HG03095 (cell line): Measurements from ENCODE around the gene PLLP.
"Not testable (repeated sequence)": the region's sequence is repeated elsewhere in the genome, so short reads cannot be mapped to it uniquely, and the experiment has no call there.

ENCODE experiments used
- ATAC-seq: cut with Tn5 transposase; IDR thresholded peaks from one replicate; pipeline ENCODE4 v1.9.1; 2021; ENCODE audit warnings: moderate library complexity; ENCODE audit not compliant: unreplicated experiment

Gene PLLP

DNA sequence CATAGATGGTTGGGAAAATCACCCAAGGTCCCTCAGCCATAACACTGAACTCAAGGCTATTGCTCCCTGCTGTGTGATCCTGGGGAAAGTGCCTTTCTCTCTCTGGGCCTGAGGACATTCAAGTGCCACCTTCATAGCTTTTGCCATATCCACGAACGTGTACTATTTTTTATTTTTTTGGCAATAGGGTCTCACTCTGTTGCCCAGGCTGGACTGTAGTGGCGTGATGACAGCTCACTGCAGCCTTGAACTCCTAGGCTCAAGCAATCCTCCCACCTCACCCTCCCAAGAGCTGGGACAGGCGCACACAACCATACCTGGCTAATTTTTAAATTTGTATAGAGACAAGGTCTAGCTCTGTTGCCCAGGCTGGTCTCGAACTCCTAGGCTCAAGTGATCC is 10.6 kb downstream of the PLLP start:
- no peak for ATAC-seq

GRCh38 chr16:57273359-57273758 is 11.1 kb downstream of the PLLP start:
- no peak for ATAC-seq

DNA sequence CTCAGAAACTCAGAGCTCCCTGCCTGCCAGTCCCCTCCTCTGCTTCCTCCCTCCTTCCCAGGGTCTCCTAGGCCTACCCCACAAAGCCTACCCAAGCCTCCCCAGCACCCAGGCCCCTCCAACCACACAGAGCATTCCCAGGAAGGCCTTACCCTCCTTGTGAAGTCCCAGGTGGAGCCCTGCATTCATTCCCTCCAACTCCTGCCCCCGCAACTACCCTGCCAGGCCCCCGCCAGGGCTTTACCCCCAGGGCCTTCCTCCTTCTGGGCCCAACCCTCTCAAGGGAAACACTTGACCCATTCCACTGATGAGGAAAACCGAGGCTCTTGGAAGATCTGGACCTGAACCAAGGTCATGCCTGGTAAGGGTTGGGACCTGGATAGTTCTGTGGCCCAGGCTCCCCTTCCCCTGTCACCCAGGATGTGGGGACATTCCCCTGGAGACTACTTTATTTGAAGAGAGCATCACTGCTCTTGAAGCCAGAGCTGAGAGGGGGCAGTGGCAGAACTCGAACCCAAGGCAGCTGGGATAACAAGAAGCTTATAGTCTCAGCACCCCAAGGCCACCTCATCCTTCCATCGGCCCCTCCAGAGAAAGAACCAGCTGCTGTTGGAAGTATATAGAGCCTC is 12.5 kb downstream of the PLLP start:
- ATAC-seq, result no peak

GRCh38 chr16:57271063-57271345 is 13.5 kb downstream of the PLLP start:
- ATAC-seq, result no peak

DNA sequence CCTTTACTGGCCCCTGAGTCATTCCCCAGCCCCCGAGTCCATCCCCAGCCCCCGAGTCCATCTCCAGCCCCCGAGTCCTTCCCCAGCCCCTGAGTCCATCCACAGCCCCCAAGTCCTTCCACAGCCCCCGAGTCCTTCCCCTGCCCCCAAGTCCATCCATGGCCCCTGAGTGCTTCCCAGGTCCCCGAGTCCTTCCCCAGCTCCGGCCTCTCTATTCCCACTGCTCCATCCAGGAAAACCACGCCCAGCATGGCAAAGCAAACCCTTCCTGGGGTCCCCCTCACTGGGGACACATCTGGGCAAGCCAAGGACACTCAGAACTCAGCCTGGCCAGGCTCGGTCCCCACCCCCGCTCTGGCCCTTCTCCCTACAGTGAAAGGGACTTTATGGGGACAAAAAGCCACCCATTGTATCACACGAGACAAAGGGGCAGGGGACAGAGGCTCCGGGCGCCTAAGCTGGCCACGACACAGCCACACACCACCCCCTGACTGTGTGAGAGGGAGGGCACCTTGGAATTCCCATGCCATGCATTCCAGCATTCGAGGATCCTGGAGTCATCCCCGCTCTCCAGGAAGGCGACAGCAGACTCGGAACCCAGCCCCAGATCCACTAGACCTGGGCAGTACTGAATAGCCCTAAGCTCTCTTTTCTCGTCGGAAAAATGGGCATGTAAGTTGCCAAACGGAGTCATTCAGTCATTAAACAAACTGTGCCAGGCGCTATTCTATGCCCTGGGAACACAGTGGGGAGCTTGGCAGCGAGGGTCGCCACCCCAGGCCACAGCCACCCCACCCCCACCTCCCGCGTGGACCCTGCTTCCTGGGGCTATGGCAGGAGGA is 14.0 kb downstream of the PLLP start:
- ATAC-seq, result no peak

GRCh38 chr16:57268804-57269800 is 15.4 kb downstream of the PLLP start:
- no peak for ATAC-seq

GRCh38 chr16:57267343-57267742 is 17.1 kb downstream of the PLLP start:
- ATAC-seq, result not testable (repeated sequence)

- ATAC-seq, result no peak
These were observed 17.8 kb downstream of the PLLP start for GRCh38 chr16:57266531-57267260.

GRCh38 chr16:57265850-57266530 is 18.5 kb downstream of the PLLP start:
- no peak for ATAC-seq

DNA sequence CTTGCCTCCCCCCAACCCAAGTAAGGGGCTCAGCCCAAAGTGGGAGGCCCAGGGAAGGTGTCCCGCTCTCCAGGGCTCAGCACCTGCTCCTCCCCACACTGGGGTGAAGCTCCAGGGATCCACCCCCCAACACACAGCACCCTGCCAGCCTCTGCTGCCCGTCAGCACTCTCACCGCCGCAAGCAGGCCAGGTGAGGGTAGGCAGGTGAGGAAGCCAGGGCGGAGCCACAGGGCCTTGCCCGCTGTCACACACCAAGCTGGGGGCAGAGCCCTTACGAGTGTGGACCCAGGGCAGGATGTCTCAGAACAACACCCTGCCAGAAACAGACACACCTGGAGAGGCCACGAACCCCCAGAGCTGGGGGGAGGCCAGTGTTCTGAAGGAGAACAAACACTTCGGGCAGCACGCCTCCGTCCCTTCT is 19.5 kb downstream of the PLLP start:
- ATAC-seq, result no peak

- no peak for ATAC-seq
These were observed 20.1 kb downstream of the PLLP start for GRCh38 chr16:57264381-57264780.

DNA sequence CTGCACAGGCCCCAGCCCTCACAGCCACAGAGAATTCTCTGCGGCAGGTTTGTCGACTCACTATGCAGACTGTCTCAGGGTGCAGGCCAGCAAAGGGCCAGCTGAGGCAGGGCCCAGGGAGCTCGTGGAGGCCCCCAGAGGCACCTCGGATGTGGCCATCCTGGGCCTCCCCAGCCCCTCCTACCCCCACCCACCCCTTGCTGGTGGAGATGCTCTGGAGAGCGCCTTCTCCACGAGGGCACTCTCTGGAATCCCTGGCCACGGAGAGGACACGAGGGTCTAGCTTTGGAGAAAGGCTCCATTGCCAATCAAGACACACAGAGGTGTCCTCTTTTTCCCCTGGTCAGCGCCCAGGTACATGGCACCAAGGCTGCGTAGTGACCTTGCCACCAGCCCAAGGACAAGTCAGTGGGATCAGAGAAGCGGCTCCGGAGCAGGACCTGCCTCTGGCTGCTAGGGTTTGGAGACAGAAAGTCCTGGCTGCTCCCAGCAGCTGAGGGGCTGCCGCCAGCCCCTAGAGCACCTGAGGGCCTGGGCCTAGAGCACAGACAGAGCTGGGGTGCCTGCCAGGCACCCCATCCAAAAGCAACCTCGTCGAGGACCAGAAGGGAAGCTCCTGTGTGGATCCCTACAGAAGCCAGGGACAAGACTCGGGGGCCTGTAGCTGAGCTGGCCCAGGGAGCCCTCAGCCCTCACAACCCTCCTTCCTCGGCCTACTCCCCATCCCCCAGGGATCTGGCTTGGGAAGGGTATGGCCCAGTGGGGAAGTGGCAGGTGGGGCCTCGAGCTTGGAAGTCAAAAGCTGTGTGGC is 20.7 kb downstream of the PLLP start:
- ATAC-seq, result no peak

DNA sequence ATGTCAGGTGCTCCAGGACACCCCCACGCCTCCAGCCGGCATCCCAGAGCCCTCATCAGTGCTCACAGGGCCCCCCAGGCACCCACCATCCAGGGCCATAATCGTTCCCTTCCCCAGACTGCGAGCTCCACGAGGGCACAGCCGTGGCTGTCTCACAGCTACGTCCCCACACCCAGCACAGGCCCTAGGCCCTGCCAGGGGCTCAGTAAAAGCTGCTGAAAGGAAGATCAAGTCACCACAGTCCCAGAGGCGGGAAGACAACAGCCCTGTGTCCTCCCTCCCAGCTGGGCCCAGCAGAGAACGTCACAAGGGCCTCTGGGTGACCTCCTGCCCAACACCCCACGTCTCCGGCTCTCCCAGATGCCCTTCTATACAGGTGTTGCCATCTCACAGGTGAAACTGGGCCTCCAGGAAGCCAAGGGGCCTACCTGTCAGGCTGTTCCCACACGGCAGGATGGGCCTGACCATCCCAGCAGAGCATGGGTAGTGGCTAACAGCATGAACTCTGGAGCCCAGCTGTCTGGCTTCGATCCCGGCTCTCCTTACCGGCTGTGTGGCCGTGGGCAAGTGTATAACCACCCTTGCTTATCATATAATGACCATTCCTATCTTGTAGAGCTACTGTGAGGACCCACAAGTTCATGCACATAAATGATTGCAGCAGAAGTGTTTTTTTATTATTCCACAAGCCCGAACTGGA is 21.5 kb downstream of the PLLP start:
- no peak for ATAC-seq

DNA sequence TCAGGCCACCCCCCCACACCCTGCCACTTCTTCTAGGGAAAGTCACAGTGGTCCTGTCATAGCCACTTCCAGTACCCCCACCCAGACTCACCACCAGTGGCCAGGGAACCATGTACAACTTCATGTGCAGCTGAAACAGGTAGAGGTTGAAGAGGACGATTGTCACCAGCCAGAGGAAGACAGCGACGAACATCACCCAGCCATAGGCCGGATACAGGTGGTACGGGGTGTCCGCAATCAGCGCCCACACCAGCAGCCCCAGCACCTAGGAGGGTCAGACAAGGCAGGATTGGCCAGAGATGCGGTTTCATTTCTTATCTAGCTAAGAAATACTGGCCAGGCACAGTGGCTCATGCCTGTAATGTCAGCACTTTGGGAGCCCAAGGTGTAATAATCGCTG is 22.7 kb downstream of the PLLP start:
- no peak for ATAC-seq

DNA sequence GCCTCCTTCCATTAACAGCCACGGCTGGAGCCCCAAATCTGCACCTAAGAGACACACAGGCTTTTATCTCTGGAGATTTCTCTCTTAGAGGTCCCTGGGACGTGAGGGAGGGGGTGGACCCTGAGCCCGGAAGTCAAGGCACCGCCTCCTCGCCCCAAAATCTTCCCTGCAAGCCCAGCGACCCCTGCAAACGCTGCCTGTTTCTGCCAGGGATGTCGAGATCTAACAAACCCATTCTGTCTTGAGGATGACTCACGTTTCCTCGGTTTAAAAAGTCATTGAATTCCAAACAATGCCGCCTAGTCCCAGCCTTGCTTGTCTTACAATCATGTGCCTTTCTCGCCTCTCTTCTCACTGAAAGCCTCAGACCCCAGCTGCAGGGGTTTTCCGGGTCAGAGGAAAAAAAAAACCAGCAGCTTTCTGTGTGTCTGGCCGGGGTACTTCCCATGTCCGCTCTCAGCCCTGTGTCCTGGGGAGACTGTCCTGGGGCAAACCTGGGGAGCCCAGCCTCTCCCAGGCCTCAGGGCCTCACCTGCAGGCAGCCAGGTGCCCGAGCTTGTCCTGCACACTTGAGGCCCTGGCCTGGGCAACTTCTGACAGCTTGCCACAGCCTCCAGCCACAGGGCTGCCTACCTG is 24.1 kb downstream of the PLLP start:
- no peak for ATAC-seq

GRCh38 chr16:57258910-57259475 is 25.5 kb downstream of the PLLP start:
- no peak for ATAC-seq

DNA sequence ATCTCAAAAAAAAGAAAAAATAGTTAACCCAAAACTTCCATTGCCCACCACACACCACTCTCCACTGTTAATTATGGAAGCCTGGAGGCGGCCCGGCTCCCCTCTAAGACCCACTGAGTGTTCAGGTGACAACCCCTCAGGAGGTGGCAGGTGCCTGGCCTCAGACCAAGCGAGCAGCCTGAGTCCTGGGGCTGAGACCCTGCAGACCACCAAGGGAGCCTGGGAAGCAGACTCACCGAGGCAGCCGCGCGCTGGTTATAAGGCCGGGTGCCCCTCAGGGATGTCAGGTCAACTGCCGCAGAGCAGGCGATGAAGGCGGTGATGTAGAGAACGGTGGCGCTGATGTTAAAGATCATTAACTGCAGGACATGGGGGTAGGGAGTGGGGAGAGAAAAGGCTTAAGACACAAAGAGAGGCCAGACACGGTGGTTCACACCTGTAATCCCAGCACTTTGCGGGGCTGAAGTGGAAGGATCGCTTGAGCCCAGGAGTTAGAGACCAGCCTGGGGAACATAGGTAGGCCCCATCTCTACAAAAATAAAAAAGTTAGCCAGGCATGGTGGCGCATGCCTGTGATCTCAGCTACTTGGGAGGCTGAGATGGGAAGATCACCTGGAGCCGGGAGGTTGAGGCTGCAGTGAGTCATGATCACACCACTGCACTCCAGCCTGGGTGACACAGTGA is 26.1 kb downstream of the PLLP start:
- no peak for ATAC-seq
